ENCODE data around the gene ARMC9.
"Not testable (repeated sequence)": the region's sequence is repeated elsewhere in the genome, so short reads cannot be mapped to it uniquely, and the experiment has no call there.

The ARMC9 gene

GRCh38 chr2:231244382-231245248 lies 46.2 kb downstream of the ARMC9 start:
- no peak for DNase-seq

- DNase-seq, result no peak
Observed at GRCh38 chr2:231245249-231246094, 47.0 kb downstream of the ARMC9 start.

- DNase-seq, result no peak
Observed at GRCh38 chr2:231246171-231246842, 47.9 kb downstream of the ARMC9 start.

- DNase-seq, result no peak
Observed at GRCh38 chr2:231250146-231250545, 51.7 kb downstream of the ARMC9 start.

GRCh38 chr2:231250698-231251097 lies 52.3 kb downstream of the ARMC9 start:
- DNase-seq, result no peak

GRCh38 chr2:231253292-231253691 lies 54.9 kb downstream of the ARMC9 start:
- DNase-seq, result not testable (repeated sequence)

- no peak for DNase-seq
Observed at GRCh38 chr2:231256494-231256893, 58.1 kb downstream of the ARMC9 start.

GRCh38 chr2:231257763-231258162 lies 59.3 kb downstream of the ARMC9 start:
- no peak for DNase-seq

- DNase-seq, result no peak
Observed at GRCh38 chr2:231258701-231259100, 60.3 kb downstream of the ARMC9 start.

GRCh38 chr2:231259104-231259503 lies 60.7 kb downstream of the ARMC9 start:
- DNase-seq, result no peak

GRCh38 chr2:231260442-231261208 lies 62.2 kb downstream of the ARMC9 start:
- DNase-seq, result no peak

GRCh38 chr2:231263118-231263831 lies 64.8 kb downstream of the ARMC9 start:
- DNase-seq, result no peak

GRCh38 chr2:231270221-231271114 lies 72.0 kb downstream of the ARMC9 start:
- DNase-seq, result peak; percentile 43

GRCh38 chr2:231272991-231273390 lies 74.6 kb downstream of the ARMC9 start:
- no peak for DNase-seq

- DNase-seq, result no peak
Observed at GRCh38 chr2:231276987-231277386, 78.6 kb downstream of the ARMC9 start.

- no peak for DNase-seq
Observed at GRCh38 chr2:231277962-231278361, 79.5 kb downstream of the ARMC9 start.

GRCh38 chr2:231278868-231279267 lies 80.4 kb downstream of the ARMC9 start:
- DNase-seq, result peak; percentile 57

- no peak for DNase-seq
Observed at GRCh38 chr2:231280846-231281245, 82.4 kb downstream of the ARMC9 start.

- DNase-seq, result no peak
Observed at GRCh38 chr2:231284296-231284695, 85.9 kb downstream of the ARMC9 start.

GRCh38 chr2:231286964-231287363 lies 88.5 kb downstream of the ARMC9 start:
- no peak for DNase-seq

GRCh38 chr2:231287696-231288095 lies 89.3 kb downstream of the ARMC9 start:
- DNase-seq, result no peak

Measured in DMS79 (cell line).